ENCODE data around the gene DAAM2. TPM values are rescaled to one million over a fixed set of nuclear protein-coding genes. Genes with fewer than 3 reads are reported as not detected.

Gene DAAM2
- total RNA-seq, 4 donors from 2014 or later, result 25.9 to 84.0 (median 48.5) TPM

GRCh38 chr6:39925931-39926290 lies 133.7 kb downstream of the DAAM2 start:
- H3K4me1 ChIP-seq, result peaks cover 68 to 81% of the 10 kb centered on the region in 2 donors
- no peak for DNase-seq
- intact Hi-C loops (cut with DNase I; ENCODE audit: low total_unique reads), result no loop called here

DNA sequence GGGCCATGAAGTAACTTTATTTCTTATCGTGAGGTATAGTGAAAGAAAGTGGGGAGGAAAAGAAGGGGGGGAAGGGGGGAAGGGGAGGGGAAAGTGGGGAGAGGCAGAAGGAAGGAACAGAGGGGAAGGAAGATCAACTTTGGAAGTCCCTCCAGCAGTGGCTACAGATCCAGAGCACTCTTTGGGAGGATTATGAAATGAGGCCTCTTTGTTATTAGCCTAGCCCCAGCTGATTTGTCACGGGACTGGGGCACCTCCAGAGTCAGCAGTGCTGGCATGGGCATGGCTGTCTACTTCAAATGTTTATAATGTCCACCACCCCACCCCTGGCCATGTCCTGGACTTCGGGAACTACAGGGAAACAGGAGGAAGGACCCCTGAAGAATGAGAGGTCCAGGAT lies 134.5 kb downstream of the DAAM2 start:
- DNase-seq (peak; percentile 50 to 66), ATAC-seq (peak; percentile 35 to 43)
- H3K4me3 ChIP-seq, result no peak overlapping the region
- H3K4me1 ChIP-seq, result peaks cover 76 to 88% of the 10 kb centered on the region in 2 donors
- intact Hi-C loops (cut with DNase I; ENCODE audit: low total_unique reads) (no loop called here), in situ Hi-C loops (cut with MboI; ENCODE audit: low sequenced_read_pairs in 4 of 4) (no loop called here)
- no peaks in the 10 kb centered on the region for H3K9me3 ChIP-seq
- peak overlapping the region; percentile 95 to 99 (median 97) for H3K27ac ChIP-seq
- H3K36me3 ChIP-seq, result peaks cover 0 to 29% of the 10 kb centered on the region in 2 donors
- no peak for TF ChIP-seq POLR2A (IDR thresholded peaks at IDR 0.05)
- TF ChIP-seq, protein P1, sequence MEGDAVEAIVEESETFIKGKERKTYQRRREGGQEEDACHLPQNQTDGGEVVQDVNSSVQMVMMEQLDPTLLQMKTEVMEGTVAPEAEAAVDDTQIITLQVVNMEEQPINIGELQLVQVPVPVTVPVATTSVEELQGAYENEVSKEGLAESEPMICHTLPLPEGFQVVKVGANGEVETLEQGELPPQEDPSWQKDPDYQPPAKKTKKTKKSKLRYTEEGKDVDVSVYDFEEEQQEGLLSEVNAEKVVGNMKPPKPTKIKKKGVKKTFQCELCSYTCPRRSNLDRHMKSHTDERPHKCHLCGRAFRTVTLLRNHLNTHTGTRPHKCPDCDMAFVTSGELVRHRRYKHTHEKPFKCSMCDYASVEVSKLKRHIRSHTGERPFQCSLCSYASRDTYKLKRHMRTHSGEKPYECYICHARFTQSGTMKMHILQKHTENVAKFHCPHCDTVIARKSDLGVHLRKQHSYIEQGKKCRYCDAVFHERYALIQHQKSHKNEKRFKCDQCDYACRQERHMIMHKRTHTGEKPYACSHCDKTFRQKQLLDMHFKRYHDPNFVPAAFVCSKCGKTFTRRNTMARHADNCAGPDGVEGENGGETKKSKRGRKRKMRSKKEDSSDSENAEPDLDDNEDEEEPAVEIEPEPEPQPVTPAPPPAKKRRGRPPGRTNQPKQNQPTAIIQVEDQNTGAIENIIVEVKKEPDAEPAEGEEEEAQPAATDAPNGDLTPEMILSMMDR (IDR thresholded peaks at IDR 0.05 in 4 of 5, conservative IDR thresholded peaks at IDR 0.05 in 1 of 5), result no peak
- no peaks in the 10 kb centered on the region for H3K27me3 ChIP-seq

More at GRCh38 chr6:39925931-39926290, 133.7 kb downstream of the DAAM2 start:
- H3K36me3 ChIP-seq, result peaks cover 0 to 29% of the 10 kb centered on the region in 2 donors
- peak overlapping the region in 3 of 4 donors; percentile 95 to 99 (median 95) for H3K27ac ChIP-seq
- ATAC-seq, result no peak
- H3K27me3 ChIP-seq, result no peaks in the 10 kb centered on the region
- H3K9me3 ChIP-seq, result no peaks in the 10 kb centered on the region
- in situ Hi-C loops (cut with MboI; ENCODE audit: low sequenced_read_pairs in 4 of 4), result no loop called here
- TF ChIP-seq, protein P1 (IDR thresholded peaks at IDR 0.05 in 4 of 5, conservative IDR thresholded peaks at IDR 0.05 in 1 of 5), result no peak
- no peak for TF ChIP-seq POLR2A (IDR thresholded peaks at IDR 0.05)
- no peak overlapping the region for H3K4me3 ChIP-seq

DNA sequence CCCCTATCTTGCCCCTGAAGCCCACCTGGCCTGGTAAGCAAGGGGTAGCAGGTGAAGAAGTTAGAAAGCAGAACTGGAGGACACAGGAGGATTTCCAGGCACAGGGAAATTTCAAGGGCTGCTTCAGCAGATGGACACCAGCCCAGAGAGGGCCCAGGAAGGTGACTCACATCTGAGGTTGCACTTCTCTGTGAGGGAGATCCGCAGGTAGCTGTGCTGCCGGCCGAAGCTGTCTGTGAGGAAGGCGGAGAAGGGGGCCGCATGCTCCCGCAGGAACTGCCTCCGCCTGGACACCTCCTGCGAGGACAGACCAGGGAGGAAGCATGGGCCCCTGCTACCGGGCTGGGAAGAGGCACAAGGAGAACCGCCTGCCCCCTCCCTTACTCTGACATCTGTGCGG lies 135.0 kb downstream of the DAAM2 start:
- in situ Hi-C loops (cut with MboI; ENCODE audit: low sequenced_read_pairs in 4 of 4), result no loop called here
- intact Hi-C loops (cut with DNase I; ENCODE audit: low total_unique reads), result no loop called here
- Histone ChIP-seq H3K36me3 (peaks cover 0 to 29% of the 10 kb centered on the region in 2 donors), H3K4me3 (no peak overlapping the region), H3K27ac (peak overlapping the region; percentile 95 to 99 (median 97)), H3K9me3 (no peaks in the 10 kb centered on the region), H3K27me3 (no peaks in the 10 kb centered on the region), H3K4me1 (peaks cover 81 to 93% of the 10 kb centered on the region in 2 donors)
- no peak for TF ChIP-seq POLR2A (IDR thresholded peaks at IDR 0.05)
- TF ChIP-seq, protein P1 (IDR thresholded peaks at IDR 0.05 in 4 of 5, conservative IDR thresholded peaks at IDR 0.05 in 1 of 5), result no peak
- DNase-seq (peak; percentile 53 to 74), ATAC-seq (peak; percentile 45 to 75)

DNA sequence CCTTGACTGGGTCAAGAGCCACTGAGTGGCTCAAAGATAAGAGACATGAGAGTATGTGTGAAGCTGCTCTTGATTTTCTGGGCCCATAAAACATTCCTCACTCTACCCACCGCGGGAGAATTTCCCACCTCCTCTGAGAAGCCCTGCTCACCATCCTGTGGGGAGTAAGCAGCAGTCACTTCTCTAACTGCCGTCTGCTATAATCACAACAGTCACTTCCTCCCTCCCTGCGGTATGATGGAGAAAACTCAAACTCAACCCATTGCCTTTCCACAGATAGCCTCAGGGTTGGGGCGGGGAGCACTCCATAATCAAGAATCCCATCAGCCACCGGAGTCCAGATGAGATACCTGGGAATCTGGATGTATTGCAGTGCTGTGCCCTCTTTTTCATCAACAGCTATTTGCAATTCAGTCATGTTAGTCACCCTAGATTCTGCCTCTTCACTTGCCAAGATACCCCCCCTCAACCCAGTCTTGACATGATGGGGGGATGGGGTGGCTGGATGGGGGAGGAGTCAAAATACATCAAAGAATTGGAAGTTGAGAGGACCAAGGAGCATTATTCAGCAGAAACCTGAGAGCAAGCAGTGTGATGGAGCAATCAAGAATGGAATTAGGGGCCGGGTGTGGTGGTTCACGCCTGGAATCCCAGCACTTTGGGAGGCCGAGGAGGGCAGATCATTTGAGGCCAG lies 137.0 kb downstream of the DAAM2 start:
- Histone ChIP-seq H3K27me3 (no peaks in the 10 kb centered on the region), H3K4me1 (peaks cover 77 to 87% of the 10 kb centered on the region in 2 donors), H3K9me3 (no peaks in the 10 kb centered on the region), H3K36me3 (peaks cover 0 to 18% of the 10 kb centered on the region in 2 donors), H3K4me3 (peak overlapping the region in 1 of 4 donors; percentile 24), H3K27ac (peak overlapping the region; percentile 95 to 99 (median 97))
- ATAC-seq (no peak), DNase-seq (no peak)
- in situ Hi-C loops (cut with MboI; ENCODE audit: low sequenced_read_pairs in 4 of 4), result no loop called here
- intact Hi-C loops (cut with DNase I; ENCODE audit: low total_unique reads), result no loop called here
- TF ChIP-seq, protein P1 (IDR thresholded peaks at IDR 0.05 in 4 of 5, conservative IDR thresholded peaks at IDR 0.05 in 1 of 5), result no peak
- TF ChIP-seq POLR2A (IDR thresholded peaks at IDR 0.05), result no peak

All from gastrocnemius medialis (tissue), 4 donors.